GM23338 (cell line): ENCODE data around the gene TXNRD1. TPM values are rescaled to one million over a fixed set of nuclear protein-coding genes. Genes with fewer than 3 reads are reported as not detected.
A peak's percentile ranks its signal among the peaks of the same experiment; 100 is the strongest.

Experiments
- ATAC-seq: fragments of 200-7000 bp; cut with Tn5 transposase; 3 replicates; pipeline ENCODE4 v1.9.1; 2020
- DNase-seq: peaks from one replicate; pipeline ENCODE4 v3.0.0-alpha.2; 2015; ENCODE audit warnings: low spot score
- H2AFZ ChIP-seq: fragments of 200-600 bp; sonication (generic); 2 replicates; pipeline ENCODE4 v1.8.0; 2016; ENCODE audit warnings: antibody characterized with exemption, mild to moderate bottlenecking, moderate library complexity
- H3F3A ChIP-seq: fragments of 200-600 bp; sonication (generic); replicated peaks from 2 replicates; pipeline ENCODE4 v1.8.0; 2017; ENCODE audit warnings: antibody characterized with exemption, mixed run types, low read depth
- H3K27ac ChIP-seq: fragments of 200-600 bp; sonication (generic); 2 replicates; pipeline ENCODE4 v1.6.1; 2016; ENCODE audit warnings: low read depth
- H3K27me3 ChIP-seq: fragments of 200-600 bp; sonication (generic); 2 replicates; pipeline ENCODE4 v1.8.0; 2016; ENCODE audit warnings: mild to moderate bottlenecking, mixed run types, moderate library complexity; ENCODE audit not compliant: insufficient read depth
- H3K36me3 ChIP-seq: fragments of 200-600 bp; sonication (generic); 2 replicates; pipeline ENCODE4 v1.8.0; 2016; ENCODE audit warnings: mild to moderate bottlenecking; ENCODE audit not compliant: insufficient read depth
- H3K4me1 ChIP-seq: fragments of 200-600 bp; sonication (generic); 2 replicates; pipeline ENCODE4 v1.8.0; 2016; ENCODE audit warnings: mild to moderate bottlenecking, moderate library complexity; ENCODE audit not compliant: insufficient read depth
- H3K4me2 ChIP-seq: fragments of 200-600 bp; sonication (generic); 2 replicates; pipeline ENCODE4 v1.7.1; 2017; ENCODE audit warnings: mixed run types
- H3K4me3 ChIP-seq: fragments of 200-600 bp; sonication (generic); 2 replicates; pipeline ENCODE4 v1.6.1; 2016; ENCODE audit warnings: mixed run types
- H3K79me2 ChIP-seq: fragments of 200-600 bp; sonication (generic); replicated peaks from 2 replicates; pipeline ENCODE4 v1.8.0; 2017; ENCODE audit warnings: mild to moderate bottlenecking; ENCODE audit not compliant: insufficient read depth
- H3K9me2 ChIP-seq: fragments of 200-600 bp; sonication (generic); 2 replicates; pipeline ENCODE4 v1.8.0; 2017; ENCODE audit not compliant: insufficient read depth
- H4K20me1 ChIP-seq: fragments of 200-600 bp; sonication (generic); replicated peaks from 2 replicates; pipeline ENCODE4 v1.8.0; 2017; ENCODE audit warnings: mild to moderate bottlenecking; ENCODE audit not compliant: insufficient read depth
- H3K27ac Mint-ChIP-seq: 2 replicates; pipeline ENCODE4 v1.8.0; 2020; ENCODE audit warnings: inconsistent platforms, mild to moderate bottlenecking, moderate library complexity, mixed read lengths
- H3K27me3 Mint-ChIP-seq: 3 replicates; pipeline ENCODE4 v1.8.0; 2022; ENCODE audit warnings: low read depth, mild to moderate bottlenecking, moderate library complexity, mixed read lengths, inconsistent platforms; ENCODE audit not compliant: insufficient read depth, poor library complexity
- H3K36me3 Mint-ChIP-seq: 3 replicates; pipeline ENCODE4 v1.8.0; 2021; ENCODE audit warnings: low read depth, mild to moderate bottlenecking, inconsistent platforms, moderate library complexity, mixed read lengths
- H3K4me1 Mint-ChIP-seq: 3 replicates; pipeline ENCODE4 v1.8.0; 2020; ENCODE audit warnings: mild to moderate bottlenecking, inconsistent platforms, mixed read lengths
- H3K4me3 Mint-ChIP-seq: 3 replicates; pipeline ENCODE4 v1.8.0; 2021; ENCODE audit warnings: moderate library complexity, mild to moderate bottlenecking, inconsistent platforms, mixed read lengths
- H3K9me3 Mint-ChIP-seq: 3 replicates; pipeline ENCODE4 v1.8.0; 2020; ENCODE audit warnings: moderate library complexity, mild to moderate bottlenecking, inconsistent platforms, mixed read lengths
- CREB1 ChIP-seq: fragments of 250-450 bp; sonication (Bioruptor Pico); IDR thresholded peaks from 2 replicates; pipeline ENCODE4 v1.5.0; 2020; ENCODE audit warnings: low read depth, mild to moderate bottlenecking, moderate library complexity
- CTCF ChIP-seq, 2 experiments: fragments of 200-600 bp in 1 of 2; sonication (generic) in 1 of 2; conservative IDR thresholded peaks; 2 replicates each; pipeline versions ENCODE4 v1.5.1 to v1.6.1; 2016 to 2017; ENCODE audit warnings: antibody characterized with exemption in 2 of 2, low read depth in 2 of 2, mild to moderate bottlenecking in 2 of 2, moderate library complexity in 1 of 2
- ETS1 ChIP-seq: IDR thresholded peaks from 2 replicates; pipeline ENCODE4 v1.6.1; 2016; ENCODE audit warnings: antibody characterized with exemption
- EZH2 ChIP-seq: fragments of 200-600 bp; sonication (generic); IDR thresholded peaks from one replicate; pipeline ENCODE4 v1.8.0; 2017; ENCODE audit warnings: antibody characterized with exemption, mild to moderate bottlenecking, low read depth; ENCODE audit not compliant: unreplicated experiment
- EZH2phosphoT487 ChIP-seq: fragments of 200-600 bp; sonication (generic); IDR thresholded peaks from one replicate; pipeline ENCODE4 v1.8.1; 2018; ENCODE audit warnings: antibody characterized with exemption; ENCODE audit not compliant: unreplicated experiment
- JUNB ChIP-seq: IDR thresholded peaks from one replicate; pipeline ENCODE4 v1.6.1; 2016; ENCODE audit warnings: antibody characterized with exemption; ENCODE audit not compliant: unreplicated experiment
- NANOG ChIP-seq: IDR thresholded peaks from 2 replicates; pipeline ENCODE4 v1.6.1; 2016; ENCODE audit warnings: antibody characterized with exemption, borderline replicate concordance
- POLR2AphosphoS5 ChIP-seq: IDR thresholded peaks from 2 replicates; pipeline ENCODE4 v1.6.1; 2016; ENCODE audit warnings: antibody characterized with exemption, low read depth
- REST ChIP-seq: IDR thresholded peaks from one replicate; pipeline ENCODE4 v1.6.1; 2018; ENCODE audit warnings: antibody characterized with exemption; ENCODE audit not compliant: unreplicated experiment
- STAT1 ChIP-seq: IDR thresholded peaks from one replicate; pipeline ENCODE4 v1.6.1; 2016; ENCODE audit warnings: antibody characterized with exemption; ENCODE audit not compliant: unreplicated experiment
- ZNF114 ChIP-seq: fragments of 250-450 bp; sonication (Bioruptor Pico); IDR thresholded peaks from 2 replicates; pipeline ENCODE4 v1.5.0; 2020; ENCODE audit warnings: mild to moderate bottlenecking, moderate library complexity
- ZNF331 ChIP-seq: fragments of 250-450 bp; sonication (Bioruptor Pico); IDR thresholded peaks from 2 replicates; pipeline ENCODE4 v1.5.0; 2020; ENCODE audit warnings: low read depth, mild to moderate bottlenecking, moderate library complexity
- ZNF462 ChIP-seq: fragments of 250-450 bp; sonication (Bioruptor Pico); IDR thresholded peaks from 2 replicates; pipeline ENCODE4 v1.5.0; 2020; ENCODE audit warnings: mild to moderate bottlenecking, moderate library complexity
- polyA plus RNA-seq: library from polyadenylated mRNA; unstranded; fragments of >200 nt; fragmentation: Nextera tagmentation; extraction: Ambion mirVana; gene quantifications from 2 replicates; pipeline ENCODE4 v1.2.1, GENCODE V29; 2016
- total RNA-seq: library from RNA; depleted of rRNA; stranded (reverse); fragments of >200 nt; shearing (Covaris generic); gene quantifications from 2 replicates; pipeline ENCODE4 v1.2.3, GENCODE V29; 2014

TXNRD1 gene
- total and polyA plus RNA-seq, 2 experiments from 2014 or later, result 115 to 127 TPM

GRCh38 chr12:104280111-104280510 is 64.5 kb downstream of the TXNRD1 start:
- ATAC-seq, result no peak
- H3K27ac Mint-ChIP-seq, result no peak overlapping the region

More at GRCh38 chr12:104280111-104280510, 64.5 kb downstream of the TXNRD1 start:
- DNase-seq, result no peak
- Histone ChIP-seq H3K4me2 (no peak overlapping the region), H3K27me3 (no peaks in the 10 kb centered on the region), H3F3A (no peaks in the 10 kb centered on the region), H4K20me1 (no peaks in the 10 kb centered on the region), H3K9me2 (no peaks in the 10 kb centered on the region), H3K79me2 (no peaks in the 10 kb centered on the region), H3K27ac (no peak overlapping the region), H2AFZ (0 out of 2 replicates have a peak overlapping the region, but pooled peaks have one; percentile 3), H3K36me3 (no peaks in the 10 kb centered on the region), H3K4me1 (no peaks in the 10 kb centered on the region; the same call in 1 of the 2 replicates), H3K4me3 (no peak overlapping the region)
- TF ChIP-seq EZH2 (no peak), ETS1 (no peak), CTCF (conservative IDR thresholded peaks at IDR 0.05; ENCODE audit: low read depth in 2 of 2) (no peak), REST (no peak), ZNF331 (CRISPR knock-in tag) (no peak), JUNB (no peak), ZNF462 (CRISPR knock-in tag) (no peak), POLR2AphosphoS5 (no peak), ZNF114 (no peak), CREB1 (CRISPR knock-in tag) (no peak), STAT1 (no peak), NANOG (no peak), EZH2phosphoT487 (no peak)
- H3K36me3 Mint-ChIP-seq, result no peaks in the 10 kb centered on the region
- no peak overlapping the region for H3K4me3 Mint-ChIP-seq
- no peaks in the 10 kb centered on the region for H3K9me3 Mint-ChIP-seq
- H3K4me1 Mint-ChIP-seq, result peaks cover 6% of the 10 kb centered on the region
- H3K27me3 Mint-ChIP-seq, result no peaks in the 10 kb centered on the region
